Neuron (in vitro differentiated cells): ENCODE data around the gene SCG3.

Experiments
- H2AFZ ChIP-seq: one replicate; pipeline ENCODE4 v1.6.1; 2013; ENCODE audit warnings: low read depth, mild to moderate bottlenecking, inconsistent platforms, low read length, moderate library complexity
- H3K27me3 ChIP-seq: one replicate; pipeline ENCODE4 v1.6.1; 2013; ENCODE audit warnings: low read length; ENCODE audit not compliant: insufficient read depth
- H3K36me3 ChIP-seq: one replicate; pipeline ENCODE4 v1.6.1; 2013; ENCODE audit warnings: low read length; ENCODE audit not compliant: insufficient read depth
- H3K4me1 ChIP-seq: one replicate; pipeline ENCODE4 v1.6.1; 2013; ENCODE audit warnings: low read length; ENCODE audit not compliant: insufficient read depth
- H3K4me3 ChIP-seq: 2 replicates; pipeline ENCODE4 v1.5.1; 2013; ENCODE audit warnings: mild to moderate bottlenecking, low read length, moderate library complexity
- H3K9me3 ChIP-seq: one replicate; pipeline ENCODE4 v1.6.1; 2013; ENCODE audit warnings: low read length

Gene SCG3

GRCh38 chr15:51696566-51696965, 15.3 kb downstream of the SCG3 start:
- H2AFZ ChIP-seq, result no peak overlapping the region
- H3K9me3 ChIP-seq, result no peaks in the 10 kb centered on the region
- H3K27me3 ChIP-seq, result no peaks in the 10 kb centered on the region
- H3K4me3 ChIP-seq, result no peak overlapping the region
- H3K36me3 ChIP-seq, result peaks cover 20% of the 10 kb centered on the region
- H3K4me1 ChIP-seq, result no peaks in the 10 kb centered on the region

GRCh38 chr15:51697163-51697562, 15.9 kb downstream of the SCG3 start:
- Histone ChIP-seq H3K27me3 (no peaks in the 10 kb centered on the region), H3K9me3 (no peaks in the 10 kb centered on the region), H3K4me1 (no peaks in the 10 kb centered on the region), H2AFZ (no peak overlapping the region), H3K4me3 (no peak overlapping the region), H3K36me3 (peaks cover 17% of the 10 kb centered on the region)

- H2AFZ ChIP-seq, result no peak overlapping the region
- peaks cover 15% of the 10 kb centered on the region for H3K36me3 ChIP-seq
- no peaks in the 10 kb centered on the region for H3K4me1 ChIP-seq
- H3K9me3 ChIP-seq, result no peaks in the 10 kb centered on the region
- no peak overlapping the region for H3K4me3 ChIP-seq
- no peaks in the 10 kb centered on the region for H3K27me3 ChIP-seq
Measured at GRCh38 chr15:51699373-51699772, 18.1 kb downstream of the SCG3 start.

- Histone ChIP-seq H3K9me3 (no peaks in the 10 kb centered on the region), H3K4me3 (no peak overlapping the region), H3K36me3 (peaks cover 10% of the 10 kb centered on the region), H3K27me3 (no peaks in the 10 kb centered on the region), H3K4me1 (no peaks in the 10 kb centered on the region), H2AFZ (no peak overlapping the region)
Measured at GRCh38 chr15:51702710-51703109, 21.4 kb downstream of the SCG3 start.

- Histone ChIP-seq H3K36me3 (peaks cover 6% of the 10 kb centered on the region), H3K4me1 (no peaks in the 10 kb centered on the region), H3K27me3 (no peaks in the 10 kb centered on the region), H3K4me3 (no peak overlapping the region), H2AFZ (no peak overlapping the region), H3K9me3 (no peaks in the 10 kb centered on the region)
Measured at GRCh38 chr15:51706291-51706690, 25.0 kb downstream of the SCG3 start.

GRCh38 chr15:51706926-51707608, 25.8 kb downstream of the SCG3 start:
- no peak overlapping the region for H3K4me3 ChIP-seq
- H3K36me3 ChIP-seq, result peaks cover 3% of the 10 kb centered on the region
- no peaks in the 10 kb centered on the region for H3K4me1 ChIP-seq
- H2AFZ ChIP-seq, result no peak overlapping the region
- H3K27me3 ChIP-seq, result no peaks in the 10 kb centered on the region
- no peaks in the 10 kb centered on the region for H3K9me3 ChIP-seq

GRCh38 chr15:51708013-51708412, 26.7 kb downstream of the SCG3 start:
- no peak overlapping the region for H2AFZ ChIP-seq

GRCh38 chr15:51709031-51709430, 27.7 kb downstream of the SCG3 start:
- Histone ChIP-seq H3K27me3 (no peaks in the 10 kb centered on the region), H3K4me3 (no peak overlapping the region), H3K9me3 (no peaks in the 10 kb centered on the region), H2AFZ (no peak overlapping the region), H3K36me3 (no peaks in the 10 kb centered on the region), H3K4me1 (no peaks in the 10 kb centered on the region)

More at GRCh38 chr15:51708013-51708412, 26.7 kb downstream of the SCG3 start:
- no peaks in the 10 kb centered on the region for H3K27me3 ChIP-seq
- H3K4me3 ChIP-seq, result no peak overlapping the region
- no peaks in the 10 kb centered on the region for H3K4me1 ChIP-seq
- no peaks in the 10 kb centered on the region for H3K9me3 ChIP-seq
- no peaks in the 10 kb centered on the region for H3K36me3 ChIP-seq

GRCh38 chr15:51714162-51714561, 32.9 kb downstream of the SCG3 start:
- H2AFZ ChIP-seq, result no peak overlapping the region
- H3K27me3 ChIP-seq, result no peaks in the 10 kb centered on the region

GRCh38 chr15:51714911-51715310, 33.6 kb downstream of the SCG3 start:
- H3K36me3 ChIP-seq, result no peaks in the 10 kb centered on the region
- no peak overlapping the region for H2AFZ ChIP-seq
- no peaks in the 10 kb centered on the region for H3K9me3 ChIP-seq
- no peak overlapping the region for H3K4me3 ChIP-seq
- no peaks in the 10 kb centered on the region for H3K27me3 ChIP-seq
- H3K4me1 ChIP-seq, result peaks cover 4% of the 10 kb centered on the region

More at GRCh38 chr15:51714162-51714561, 32.9 kb downstream of the SCG3 start:
- no peaks in the 10 kb centered on the region for H3K9me3 ChIP-seq
- no peaks in the 10 kb centered on the region for H3K36me3 ChIP-seq
- peaks cover 4% of the 10 kb centered on the region for H3K4me1 ChIP-seq
- no peak overlapping the region for H3K4me3 ChIP-seq

- Histone ChIP-seq H3K4me3 (no peak overlapping the region), H2AFZ (no peak overlapping the region), H3K4me1 (peaks cover 4% of the 10 kb centered on the region), H3K27me3 (no peaks in the 10 kb centered on the region), H3K9me3 (no peaks in the 10 kb centered on the region), H3K36me3 (no peaks in the 10 kb centered on the region)
Measured at GRCh38 chr15:51718219-51718618, 36.9 kb downstream of the SCG3 start.

- Histone ChIP-seq H2AFZ (no peak overlapping the region), H3K36me3 (no peaks in the 10 kb centered on the region), H3K27me3 (no peaks in the 10 kb centered on the region), H3K4me1 (peaks cover 4% of the 10 kb centered on the region), H3K4me3 (no peak overlapping the region), H3K9me3 (no peaks in the 10 kb centered on the region)
Measured at GRCh38 chr15:51718746-51719145, 37.4 kb downstream of the SCG3 start.

- H3K36me3 ChIP-seq, result no peaks in the 10 kb centered on the region
- peaks cover 6% of the 10 kb centered on the region for H3K4me1 ChIP-seq
- no peak overlapping the region for H3K4me3 ChIP-seq
- no peak overlapping the region for H2AFZ ChIP-seq
- no peaks in the 10 kb centered on the region for H3K9me3 ChIP-seq
- H3K27me3 ChIP-seq, result no peaks in the 10 kb centered on the region
Measured at GRCh38 chr15:51720201-51720995, 39.1 kb downstream of the SCG3 start.
